ENCODE results near the gene INPP5A. TPM values are rescaled to one million over a fixed set of nuclear protein-coding genes. Genes with fewer than 3 reads are reported as not detected.

INPP5A gene
- total and polyA plus RNA-seq, 2 of the 13 experiments (the other 11 are each of a cell fraction or from before 2014, with no cell fraction given): 17.5 to 37.9 TPM

- TF ChIP-seq CTCF (CRISPR knock-in tag; IDR thresholded peaks at IDR 0.05): peak; percentile 60
These were observed 28.8 kb upstream of the INPP5A start (continued) for GRCh38 chr10:132508581-132509443.

- intact Hi-C loops (cut with micrococcal nuclease; ENCODE audit: unreplicated experiment): no loop called here
- CTCF ChIA-PET (ENCODE audit: low intra/inter-chr PET ratio, low total read pairs): no interaction called here
- in situ Hi-C loops (cut with HindIII; ENCODE audit: extremely low pct_ligation_motif_present, low pct_unique_long_range_greater_than_20kb): no loop called here
- Histone ChIP-seq H3K4me1 (ENCODE audit: insufficient read depth, low read length) (peaks cover 2% of the 10 kb centered on the region; the same call in 1 of the 2 replicates), H3K36me3 (replicated peaks in 1 of 2; ENCODE audit: control insufficient read depth in 1 of 2, insufficient read depth in 2 of 2, low read length in 2 of 2) (no peaks in the 10 kb centered on the region), H3K27ac (ENCODE audit: extremely low read length, insufficient read depth, low read length) (no peak overlapping the region), H2AFZ (ENCODE audit: low read length) (no peak overlapping the region), H3K9me3 (ENCODE audit: low read length) (no peaks in the 10 kb centered on the region), H3K4me2 (ENCODE audit: low read depth, low read length) (no peak overlapping the region), H3K4me3 (replicated peaks in 1 of 3; ENCODE audit: insufficient read depth in 1 of 3, low read depth in 2 of 3, low read length in 3 of 3) (no peak overlapping the region), H3K27me3 (ENCODE audit: control insufficient read depth in 1 of 2, insufficient read depth in 2 of 2, low read length in 2 of 2) (peaks cover 8 to 41% of the 10 kb centered on the region in 2 experiments; a peak in 4 of 5 replicates), H3K79me2 (ENCODE audit: insufficient read depth, low read length) (no peaks in the 10 kb centered on the region), H4K20me1 (ENCODE audit: insufficient read depth, low read length) (0 out of 2 replicates have a peak, but pooled peaks cover 5% of the 10 kb centered on the region), H3K9ac (ENCODE audit: insufficient read depth, low read depth, low read length) (no peak overlapping the region)
- ATAC-seq (peak; percentile 50), DNase-seq (ENCODE audit: low spot score) (no peak), FAIRE-seq (no peak)
- 61% methylated on average over 7 of the region's 14 CpGs for WGBS (ENCODE audit: low lambda C conversion rate)
- POLR2A ChIA-PET: no interaction called here
- no TSS peak for BruUV-seq (replicated peaks)
- no peak for TF ChIP-seq ZNF577 (CRISPR knock-in tag; IDR thresholded peaks at IDR 0.05; ENCODE audit: borderline replicate concordance, low read depth)
- TF ChIP-seq ZNF512B (CRISPR knock-in tag; IDR thresholded peaks at IDR 0.05; ENCODE audit: borderline replicate concordance): no peak
- TF ChIP-seq EZH2 (conservative IDR thresholded peaks at IDR 0.05; ENCODE audit: low read depth, low read length): no peak
- no peak for TF ChIP-seq POLR2G (IDR thresholded peaks at IDR 0.05; ENCODE audit: low read depth, low read length)
- TF ChIP-seq ZNF460 (CRISPR knock-in tag; IDR thresholded peaks at IDR 0.05; ENCODE audit: borderline replicate concordance): no peak
- TF ChIP-seq PAXIP1 (CRISPR knock-in tag; conservative IDR thresholded peaks at IDR 0.05): no peak
- no peak for TF ChIP-seq TOE1 (CRISPR knock-in tag; IDR thresholded peaks at IDR 0.05)
- TF ChIP-seq ZNF274 (CRISPR knock-in tag; IDR thresholded peaks at IDR 0.05): no peak
- no peak for TF ChIP-seq ZNF557 (CRISPR knock-in tag; IDR thresholded peaks at IDR 0.05)
- TF ChIP-seq YEATS2 (CRISPR knock-in tag; IDR thresholded peaks at IDR 0.05; ENCODE audit: borderline replicate concordance): no peak
- no peak for TF ChIP-seq HES4 (CRISPR knock-in tag; IDR thresholded peaks at IDR 0.05; ENCODE audit: borderline replicate concordance)
These were observed 27.9 kb upstream of the INPP5A start for GRCh38 chr10:132509506-132510173.

All from HepG2 (cell line).